NT2/D1 (cell line): Measurements from ENCODE around the gene C2orf81.

Experiments
- SUZ12 ChIP-seq: IDR thresholded peaks from 2 replicates; pipeline ENCODE4 v1.6.1; 2011; ENCODE audit not compliant: insufficient read length, insufficient read depth; ENCODE audit errors: extremely low read depth
- ZNF274 ChIP-seq: IDR thresholded peaks from 2 replicates; pipeline ENCODE4 v1.6.1; 2011; ENCODE audit warnings: mild to moderate bottlenecking, low read depth, low read length

DNA sequence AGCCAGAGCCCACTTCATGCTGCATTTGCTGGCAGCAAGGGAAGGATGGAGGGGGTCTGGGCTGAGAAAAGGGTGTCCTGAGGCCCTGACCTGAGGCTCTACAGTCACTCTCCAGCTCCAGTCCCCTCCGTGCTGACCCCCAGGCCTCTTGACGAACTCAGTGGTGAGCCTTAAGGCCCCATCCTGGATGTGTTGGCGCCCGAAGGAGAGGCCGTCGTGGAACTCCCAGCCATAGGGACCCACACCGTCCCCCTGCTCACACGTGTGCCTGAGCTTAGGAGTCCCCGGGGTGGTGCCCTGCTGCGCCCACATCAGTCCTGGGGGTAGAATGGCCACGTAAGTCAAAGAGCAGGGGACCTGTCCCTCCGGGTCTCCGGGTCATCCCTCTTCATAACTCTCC, 43.0 kb upstream of the C2orf81 start:
- no peak for TF ChIP-seq SUZ12
- no peak for TF ChIP-seq ZNF274
